SHP77 (cell line): ENCODE measurements around the gene SLC16A13.
"Not testable (repeated sequence)": the region's sequence is repeated elsewhere in the genome, so short reads cannot be mapped to it uniquely, and the experiment has no call there.

ENCODE experiments used
- DNase-seq, 2 experiments: peaks; one replicate each; lab custom pipeline; 2025; lab: John Stamatoyannopoulos, UW

The SLC16A13 gene

GRCh38 chr17:7029096-7029495 lies 6.7 kb upstream of the SLC16A13 start:
- DNase-seq = no peak

GRCh38 chr17:7029659-7030058 lies 6.2 kb upstream of the SLC16A13 start:
- no peak for DNase-seq

- no peak for DNase-seq
Measured at GRCh38 chr17:7034955-7035590, 742 bp upstream of the SLC16A13 start.

GRCh38 chr17:7038025-7038862 lies 2.4 kb downstream of the SLC16A13 start:
- DNase-seq = no peak

- no peak for DNase-seq
Measured at GRCh38 chr17:7039832-7040231, 4.0 kb downstream of the SLC16A13 start.

GRCh38 chr17:7041607-7042500 lies 6.0 kb downstream of the SLC16A13 start:
- no peak for DNase-seq

GRCh38 chr17:7042501-7043181 lies 6.8 kb downstream of the SLC16A13 start:
- no peak for DNase-seq

GRCh38 chr17:7043182-7043496 lies 7.3 kb downstream of the SLC16A13 start:
- DNase-seq = no peak

GRCh38 chr17:7043497-7044198 lies 7.8 kb downstream of the SLC16A13 start, which contains the start of gene SLC16A11:
TSS of gene SLC16A11 (minus strand) at chr17:7044092. CDS start at chr17:7043513, 579 bp downstream.
- DNase-seq = peak; percentile 77 to 86

GRCh38 chr17:7045492-7046126 lies 9.8 kb downstream of the SLC16A13 start:
- peak; percentile 59 to 70 for DNase-seq

GRCh38 chr17:7046127-7046724 lies 10.4 kb downstream of the SLC16A13 start:
- DNase-seq = peak; percentile 10 to 38

- not testable (repeated sequence) for DNase-seq
Measured at GRCh38 chr17:7046725-7047397, 11.0 kb downstream of the SLC16A13 start.

GRCh38 chr17:7047566-7047965 lies 11.8 kb downstream of the SLC16A13 start:
- no peak for DNase-seq

GRCh38 chr17:7048968-7049367 lies 13.2 kb downstream of the SLC16A13 start:
- DNase-seq = no peak

GRCh38 chr17:7050583-7050982 lies 14.8 kb downstream of the SLC16A13 start:
- DNase-seq = not testable (repeated sequence)

- no peak for DNase-seq
Measured at GRCh38 chr17:7056386-7056785, 20.6 kb downstream of the SLC16A13 start.

- DNase-seq = no peak
Measured at GRCh38 chr17:7058831-7059447, 23.1 kb downstream of the SLC16A13 start.

GRCh38 chr17:7060165-7060891 lies 24.5 kb downstream of the SLC16A13 start:
- no peak for DNase-seq
